GM21825 (cell line): Measurements from ENCODE around the gene ASNSD1.

ENCODE experiments used
- ATAC-seq: cut with Tn5 transposase; IDR thresholded peaks from one replicate; pipeline ENCODE4 v1.9.1; 2021; ENCODE audit warnings: mild to moderate bottlenecking, moderate library complexity; ENCODE audit not compliant: unreplicated experiment

The ASNSD1 gene

DNA sequence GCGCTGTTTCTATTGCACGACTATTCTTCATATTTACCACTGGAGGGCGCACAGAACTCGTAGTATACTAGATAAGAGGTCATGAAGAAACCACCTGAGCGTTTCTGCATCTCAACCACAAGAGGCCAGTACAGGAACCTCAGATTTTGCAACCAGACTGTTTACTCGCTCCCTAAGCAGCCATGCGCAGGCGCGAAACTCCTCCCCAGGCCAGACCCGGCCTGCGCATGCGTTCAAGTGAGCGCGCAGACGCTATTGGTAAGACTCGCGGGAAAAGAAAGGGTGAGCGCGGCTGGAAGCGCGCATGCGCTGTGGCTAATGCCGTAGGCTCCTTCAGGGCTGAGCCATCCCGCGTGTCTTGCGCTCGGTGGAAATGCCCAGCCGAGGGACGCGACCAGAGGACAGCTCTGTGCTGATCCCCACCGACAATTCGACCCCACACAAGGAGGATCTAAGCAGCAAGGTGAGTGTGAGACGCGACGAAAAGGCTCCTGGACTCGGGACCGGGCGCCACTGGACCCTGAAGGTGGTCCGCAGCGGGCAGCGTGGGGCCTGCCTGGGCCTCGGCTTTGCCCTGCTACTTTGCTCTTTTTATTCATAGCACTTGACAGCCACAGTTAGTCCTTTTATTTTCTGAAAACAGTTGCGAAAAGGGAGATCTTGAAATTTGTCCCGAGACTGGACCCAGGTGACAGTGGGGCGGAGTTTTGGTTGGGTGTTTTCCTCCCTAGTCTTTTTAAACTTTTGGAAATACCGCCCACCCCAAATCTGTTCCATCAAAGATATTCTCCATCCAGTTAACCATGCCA lies at the start of gene ASNSD1:
Gene ASNSD1 (plus strand): TSS at position 312 of the 809 bp plus-strand sequence. CDS start 4,674 bp downstream, outside the sequence.
- peak; percentile 96 for ATAC-seq

DNA sequence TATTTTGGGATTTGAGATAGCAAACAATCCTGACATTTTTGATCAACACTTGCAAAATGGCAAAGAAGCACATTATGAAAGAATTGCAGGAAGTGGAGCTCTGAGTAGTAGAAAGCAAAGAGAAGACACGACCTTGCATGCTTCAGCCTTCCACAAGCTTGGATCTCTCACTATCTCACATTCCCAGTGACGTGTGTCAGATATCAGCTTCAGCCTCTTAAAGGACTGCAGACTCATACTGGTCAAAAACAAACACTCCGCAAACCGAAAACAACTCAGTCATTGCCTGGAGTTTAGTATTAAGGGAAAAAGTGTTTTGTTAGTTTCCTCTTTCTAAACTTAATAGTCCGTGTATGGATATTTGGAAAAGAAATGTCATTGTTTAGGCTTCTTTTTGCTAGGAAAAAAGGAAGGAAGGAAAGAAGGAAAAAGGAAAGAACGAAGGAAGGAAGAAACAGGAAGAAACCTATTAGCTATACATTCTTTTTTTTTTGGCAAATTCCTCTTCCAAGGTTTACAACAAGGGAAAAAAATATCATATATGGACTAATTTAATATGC lies 48.1 kb upstream of the ASNSD1 start:
- no peak for ATAC-seq

DNA sequence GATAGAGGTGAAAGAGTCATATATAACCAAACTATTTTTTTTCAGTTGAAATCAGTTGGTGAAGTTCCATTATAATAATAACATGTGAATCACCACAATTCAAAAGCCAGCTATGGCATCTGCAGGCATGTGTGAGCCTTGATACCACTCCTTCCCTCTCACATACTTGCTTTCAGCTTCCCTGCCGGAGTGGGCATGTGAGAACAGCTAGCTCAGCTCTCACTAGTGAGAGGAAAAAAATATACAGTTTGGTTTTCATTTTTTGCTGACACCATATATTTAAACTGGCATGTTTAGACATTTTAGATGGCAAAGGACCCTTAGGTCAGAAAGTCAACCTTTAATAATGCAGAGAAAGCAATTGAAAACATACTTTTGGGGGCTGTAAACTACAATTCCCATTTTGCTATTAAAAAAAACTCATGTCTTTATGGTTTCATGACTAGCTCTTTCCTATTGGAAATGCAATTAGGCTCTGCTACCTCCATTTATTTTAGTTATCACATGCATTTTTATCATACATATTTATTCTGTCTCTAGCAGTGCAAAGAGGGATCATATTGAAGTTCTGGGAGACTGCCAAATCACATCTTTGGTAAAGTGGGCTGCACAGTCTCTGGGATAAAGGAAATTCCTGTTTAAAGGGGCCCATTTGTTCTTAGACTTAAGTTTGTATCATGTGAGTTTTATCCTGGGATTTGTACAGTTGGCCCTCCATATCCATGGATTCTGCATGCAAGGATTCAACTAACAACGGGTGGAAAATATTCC lies 47.4 kb upstream of the ASNSD1 start:
- ATAC-seq, result no peak

DNA sequence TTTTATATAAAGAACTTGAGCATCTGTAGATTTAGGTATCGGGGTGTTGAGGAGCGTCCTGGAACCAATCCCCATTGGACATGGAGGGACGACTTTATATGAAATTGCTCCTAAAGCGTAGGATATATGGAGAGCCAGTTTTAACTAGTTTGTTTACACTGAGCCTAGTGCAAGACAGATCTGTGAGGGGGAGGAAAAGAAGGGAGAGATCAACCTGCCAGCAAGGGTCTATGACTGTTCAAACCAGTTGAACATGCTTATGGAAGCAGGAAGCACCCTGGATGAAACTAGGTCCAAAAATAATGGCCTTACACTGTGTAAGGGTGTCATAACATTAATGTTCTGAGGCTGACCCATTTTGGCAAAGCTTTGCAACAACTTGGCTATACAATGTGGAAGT lies 46.7 kb upstream of the ASNSD1 start:
- ATAC-seq, result no peak

DNA sequence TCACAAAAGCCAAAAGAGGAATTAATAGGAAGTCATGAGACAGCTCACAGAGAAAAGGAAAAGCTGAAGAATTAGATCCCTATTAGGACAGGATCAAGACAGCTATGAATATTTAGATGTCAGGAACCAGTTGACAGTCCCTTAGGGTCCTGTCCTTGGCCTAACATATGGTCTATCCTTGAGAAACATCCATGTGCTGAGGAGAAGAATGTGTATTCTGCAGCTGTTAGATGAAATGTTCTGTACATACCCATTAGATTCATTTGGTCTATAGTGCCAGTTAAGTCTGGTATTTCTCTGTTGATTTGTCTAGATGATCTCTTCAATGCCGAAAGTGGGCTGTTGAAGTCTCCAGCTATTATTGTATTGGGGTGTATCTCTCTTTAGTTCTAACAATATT lies 43.1 kb upstream of the ASNSD1 start:
- ATAC-seq, result no peak

DNA sequence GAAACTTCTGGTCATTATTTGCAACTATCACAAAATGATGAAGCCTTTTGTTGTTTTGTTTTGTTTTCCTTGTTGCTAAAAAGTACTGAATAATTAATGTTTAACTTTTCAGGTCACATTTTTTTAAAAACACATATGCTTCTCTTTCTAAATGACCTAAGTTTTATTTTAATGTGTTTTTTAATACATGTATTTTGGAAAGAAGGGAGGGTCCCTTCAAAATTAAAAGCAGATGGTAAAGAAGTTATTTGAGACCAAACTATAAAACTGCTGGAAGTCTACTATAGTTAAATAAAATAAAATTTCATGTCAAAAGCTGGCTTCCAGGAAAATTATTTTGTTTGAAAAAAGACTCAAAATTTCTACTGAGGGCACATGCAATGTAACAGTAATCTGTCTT lies 39.5 kb upstream of the ASNSD1 start:
- ATAC-seq, result no peak

DNA sequence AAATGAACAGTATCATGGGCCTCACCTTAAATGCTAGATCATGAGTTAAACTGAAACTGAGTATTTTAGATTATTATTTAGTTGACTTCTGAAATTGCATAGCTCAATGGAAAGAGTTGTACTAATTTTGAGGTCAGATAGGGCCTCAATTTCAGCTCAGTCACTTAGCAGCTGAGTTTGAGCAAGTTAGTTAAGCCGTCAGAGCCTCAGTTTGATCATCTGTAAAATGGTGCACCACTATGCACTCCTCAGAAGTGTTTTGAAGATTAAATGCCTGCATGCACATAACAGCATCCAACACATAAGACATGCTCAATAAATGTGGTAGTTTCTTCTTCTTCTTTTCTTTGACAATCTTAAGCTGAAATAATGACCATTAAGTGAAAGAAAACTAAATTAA lies 38.2 kb upstream of the ASNSD1 start:
- ATAC-seq, result no peak

DNA sequence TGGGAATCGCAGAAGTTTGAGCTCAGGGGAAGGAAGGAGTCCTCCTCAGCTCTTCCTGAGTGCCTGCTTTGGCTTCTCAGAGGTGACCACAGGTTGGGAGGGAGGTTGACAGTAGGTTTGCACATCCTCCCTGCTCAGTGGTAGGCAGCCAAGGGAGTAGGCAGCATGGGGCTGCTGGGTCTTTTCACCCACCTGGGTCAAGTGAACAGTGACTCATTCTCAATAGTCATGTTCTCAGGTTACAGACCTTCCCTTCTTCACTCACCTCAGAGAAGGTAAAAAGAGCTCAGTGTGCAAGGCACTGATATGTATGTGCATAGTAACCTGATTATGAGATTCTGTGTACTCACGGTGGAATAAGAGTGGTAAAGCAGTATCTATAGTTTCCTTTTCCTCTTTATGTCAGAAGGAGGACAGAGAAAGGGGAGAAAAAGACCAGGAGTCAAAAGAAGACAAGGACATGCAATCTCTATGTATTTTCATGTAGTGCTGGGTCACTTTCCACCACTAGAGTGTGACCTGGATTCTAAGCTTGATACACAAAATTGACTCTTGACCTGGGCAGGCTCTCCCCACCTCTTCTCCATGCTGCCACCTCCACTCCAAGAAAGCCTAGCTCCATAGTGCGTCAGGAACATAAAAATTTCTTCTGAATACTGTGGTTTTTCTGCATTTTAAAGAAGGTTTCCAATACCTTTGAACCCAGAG lies 36.5 kb upstream of the ASNSD1 start:
- no peak for ATAC-seq

DNA sequence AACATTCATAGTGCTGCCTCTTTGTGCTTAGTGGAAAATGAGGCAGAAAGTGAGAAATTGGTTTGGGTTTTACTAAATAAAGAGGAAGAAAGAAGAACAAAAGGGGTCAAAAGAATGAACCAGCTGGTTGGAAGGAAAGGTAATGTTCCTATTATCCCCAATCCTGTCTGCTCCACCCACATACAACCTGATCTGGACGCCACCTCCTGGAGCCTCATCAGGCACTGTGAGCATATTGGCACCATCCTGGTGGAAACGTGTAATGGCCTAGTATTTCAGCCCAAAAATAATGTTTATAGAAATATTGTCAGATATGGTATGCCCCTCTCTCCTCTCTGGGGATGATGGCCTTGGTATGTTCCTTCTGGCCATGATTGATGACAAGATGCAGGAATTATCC lies 35.6 kb upstream of the ASNSD1 start:
- no peak for ATAC-seq

DNA sequence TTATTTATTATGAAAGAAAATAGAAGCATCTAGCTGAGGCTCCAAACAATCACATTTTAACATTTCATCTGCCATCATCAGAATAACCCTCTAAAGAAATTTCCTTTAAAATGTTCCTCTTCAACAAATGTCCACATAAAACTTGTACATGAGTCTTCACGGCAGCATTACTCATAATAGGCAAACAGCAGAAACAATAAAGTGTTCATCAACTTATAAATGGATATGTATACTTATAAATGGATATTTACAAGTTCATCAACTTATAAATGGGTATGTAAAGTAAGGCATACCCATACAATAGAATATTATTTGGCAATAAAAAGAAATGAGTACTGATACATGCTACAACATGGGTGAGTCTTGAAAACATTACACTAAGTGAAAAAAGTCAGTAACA lies 33.5 kb upstream of the ASNSD1 start:
- ATAC-seq, result no peak

DNA sequence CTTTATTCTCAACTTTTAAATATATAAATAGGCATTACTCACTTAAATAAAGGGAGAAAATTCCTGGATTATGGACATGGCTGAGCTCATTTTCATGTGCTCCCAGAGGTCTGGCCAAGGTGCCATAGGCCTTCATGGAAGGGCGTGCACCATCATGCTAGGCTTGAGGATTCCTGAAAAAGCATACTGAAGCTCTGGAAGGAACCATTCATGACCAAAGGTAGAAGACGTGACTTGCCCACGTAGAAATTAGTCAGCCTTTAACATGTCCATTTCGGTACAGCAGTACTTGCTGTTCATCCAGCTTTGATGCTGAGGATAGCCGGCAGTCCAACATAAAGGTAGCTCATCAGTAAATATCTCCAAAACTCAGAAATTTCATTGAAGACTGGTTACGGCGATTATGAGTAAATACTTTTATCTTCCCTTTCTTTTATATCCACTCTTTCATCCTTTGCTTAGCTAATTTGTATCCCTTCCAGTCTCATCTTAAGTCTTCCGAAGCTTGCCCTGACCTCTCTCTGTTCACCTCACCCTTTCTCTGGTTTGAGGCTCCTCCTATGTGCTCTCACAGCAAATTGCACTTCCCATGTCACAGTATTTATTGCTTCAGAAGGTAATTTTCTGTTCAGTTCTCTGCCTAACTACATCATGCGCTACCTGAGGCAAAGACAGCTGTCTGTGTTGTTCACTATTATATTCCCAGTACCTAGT lies 32.3 kb upstream of the ASNSD1 start:
- ATAC-seq, result no peak

DNA sequence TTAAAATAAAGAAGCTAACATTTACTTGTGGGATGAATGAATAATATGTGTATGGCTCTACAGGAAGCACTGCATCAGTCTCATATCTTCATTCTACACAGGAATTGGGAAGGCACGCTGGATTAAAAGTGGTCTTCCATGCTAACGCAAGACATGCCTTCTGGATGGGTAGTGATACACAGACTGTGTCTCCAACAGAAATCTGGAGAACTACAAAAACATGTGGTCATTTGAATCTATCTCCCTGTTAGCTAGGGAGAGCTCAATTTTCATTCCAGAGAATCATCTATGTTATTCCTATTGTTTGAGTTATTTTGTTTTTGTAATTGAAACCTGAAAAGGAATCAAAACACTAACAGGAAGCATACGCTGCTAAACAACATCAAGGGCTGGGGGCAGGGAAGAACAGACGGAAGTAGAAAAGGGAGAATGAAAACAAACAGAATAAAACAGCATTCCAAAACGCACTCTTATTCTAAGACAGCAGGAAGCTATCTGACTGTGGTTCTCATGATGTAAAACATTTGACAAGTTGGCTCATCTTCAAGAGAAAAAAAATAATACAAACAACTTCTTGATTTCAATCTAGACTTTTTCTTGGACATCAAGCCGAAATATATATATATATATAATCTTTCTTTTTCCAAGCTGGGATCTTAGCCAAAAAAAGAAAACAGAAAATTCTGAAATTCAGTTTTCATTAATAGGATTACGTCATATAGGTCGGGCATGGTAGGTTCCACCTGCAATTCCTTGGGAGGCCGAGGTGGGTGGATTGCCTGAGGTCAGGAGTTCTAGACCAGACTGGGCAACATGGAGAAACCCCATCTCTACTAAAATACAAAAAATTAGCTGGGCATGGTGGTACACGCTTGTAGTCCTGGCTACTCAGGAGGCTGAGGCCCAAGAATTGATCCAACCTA lies 31.5 kb upstream of the ASNSD1 start:
- ATAC-seq, result no peak

DNA sequence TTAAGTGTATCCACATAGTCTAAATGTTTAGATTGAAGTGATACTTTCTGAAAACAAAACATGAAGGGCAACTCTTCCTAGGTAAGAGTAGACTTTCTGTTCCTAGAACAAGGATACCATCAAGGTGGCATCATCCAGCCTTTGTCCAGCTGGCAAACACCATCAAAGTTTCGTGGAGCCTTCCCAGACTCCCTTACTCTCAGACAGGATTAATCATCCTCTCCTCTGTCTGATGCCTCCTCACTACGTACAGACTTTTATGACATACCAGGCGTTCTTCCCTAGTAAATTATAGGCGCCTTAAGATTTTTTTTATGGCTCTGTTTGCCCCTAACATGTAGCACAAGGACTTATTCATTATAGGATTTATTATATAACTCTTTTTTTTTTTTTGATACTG lies 29.4 kb upstream of the ASNSD1 start:
- ATAC-seq, result no peak

DNA sequence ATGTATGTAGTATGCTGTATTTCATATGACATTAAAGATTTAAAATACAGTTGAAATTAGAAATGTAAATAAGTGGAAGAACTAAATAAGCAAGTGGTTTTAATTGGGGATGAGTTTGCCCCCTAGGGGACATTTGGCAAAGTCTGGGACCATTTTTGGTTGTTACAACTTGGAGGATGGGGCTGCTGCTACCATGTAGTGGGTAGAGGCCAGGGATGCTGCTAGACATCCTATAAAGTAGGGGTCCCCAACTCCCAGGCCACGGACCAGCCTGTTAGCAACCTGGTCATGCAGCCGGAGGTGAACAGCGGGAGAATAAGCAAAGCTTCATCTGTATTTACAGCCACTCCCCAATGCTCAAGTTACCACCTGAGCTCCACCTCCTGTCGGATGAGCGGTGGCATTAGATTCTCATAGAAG lies 27.9 kb upstream of the ASNSD1 start:
- no peak for ATAC-seq

DNA sequence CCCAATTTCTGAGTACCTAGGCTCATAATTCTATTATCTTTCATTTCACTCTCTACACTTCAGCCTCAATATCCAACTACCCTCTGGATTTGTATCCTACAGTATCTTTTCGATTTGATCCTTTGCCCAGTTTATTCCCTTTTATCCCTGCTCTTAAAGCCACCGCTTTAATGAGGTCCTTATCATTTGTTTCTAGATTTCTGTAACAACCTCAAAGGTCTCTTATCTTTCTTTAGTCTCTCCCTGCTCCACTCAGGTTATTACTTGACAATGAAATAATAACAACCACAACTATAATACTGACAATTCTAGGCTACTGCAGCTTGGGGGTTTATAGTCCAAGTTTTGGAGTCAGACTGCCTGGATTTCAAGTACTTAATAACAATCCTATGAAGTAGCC lies 25.9 kb upstream of the ASNSD1 start:
- no peak for ATAC-seq

DNA sequence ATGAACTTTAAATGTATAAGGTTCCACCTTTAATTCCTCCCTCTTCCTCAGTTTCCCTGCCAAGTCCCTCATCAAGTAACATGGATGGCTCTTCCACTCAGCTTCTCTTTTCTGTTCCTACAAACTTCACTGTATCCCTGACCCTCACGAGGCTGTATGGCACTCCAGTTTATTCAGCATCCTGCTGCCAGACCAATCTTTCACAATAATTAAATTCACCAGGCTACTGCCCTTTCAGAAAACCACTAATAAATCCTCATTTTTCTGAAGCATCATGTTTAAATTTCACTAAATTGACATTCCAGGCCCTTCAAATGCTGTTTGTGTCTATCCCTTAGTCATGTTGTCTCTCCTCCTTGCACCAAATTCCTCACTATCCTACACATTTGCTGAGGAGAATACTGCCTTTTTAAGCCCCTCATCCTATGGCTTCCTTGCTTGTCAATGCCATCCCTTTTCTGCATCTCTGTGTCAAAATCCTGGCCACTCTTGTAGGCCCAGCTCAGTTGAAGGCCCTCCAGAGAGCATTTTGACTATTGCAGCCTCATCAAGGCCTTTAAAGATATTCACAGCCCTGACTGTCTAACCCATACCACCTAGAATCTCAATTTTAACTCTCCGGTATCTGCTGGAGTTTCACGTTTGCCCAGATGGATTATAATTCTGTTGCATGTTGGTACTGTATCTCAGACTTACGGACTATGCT lies 22.8 kb upstream of the ASNSD1 start:
- no peak for ATAC-seq

DNA sequence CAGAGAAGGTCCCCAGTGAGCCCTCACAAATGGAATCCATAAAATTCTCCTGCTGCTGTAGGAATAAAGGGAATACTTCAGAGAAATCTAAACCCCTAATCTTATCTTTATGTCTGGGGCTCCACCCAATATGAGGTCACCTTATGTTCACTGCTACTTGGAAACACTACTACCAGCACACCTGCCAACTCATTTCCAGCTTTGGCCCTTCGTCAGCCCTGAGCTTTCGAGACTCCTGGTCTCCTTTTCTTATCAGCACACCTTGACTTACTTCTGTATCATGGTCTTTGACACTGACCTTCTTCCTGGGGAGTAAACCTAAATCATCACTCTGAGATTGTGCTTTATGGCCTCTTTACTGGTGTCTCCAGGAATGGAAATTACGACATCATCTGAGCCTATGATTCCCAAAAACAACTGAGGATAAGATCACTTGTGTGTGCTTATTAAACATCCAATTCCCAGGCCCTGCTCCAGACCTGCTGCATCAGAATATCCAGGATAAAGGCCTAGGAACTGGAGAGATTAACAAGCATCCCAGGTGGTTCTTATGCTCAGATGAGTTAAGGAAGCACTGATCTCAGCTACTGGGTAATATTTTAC lies 22.2 kb upstream of the ASNSD1 start:
- ATAC-seq, result no peak

DNA sequence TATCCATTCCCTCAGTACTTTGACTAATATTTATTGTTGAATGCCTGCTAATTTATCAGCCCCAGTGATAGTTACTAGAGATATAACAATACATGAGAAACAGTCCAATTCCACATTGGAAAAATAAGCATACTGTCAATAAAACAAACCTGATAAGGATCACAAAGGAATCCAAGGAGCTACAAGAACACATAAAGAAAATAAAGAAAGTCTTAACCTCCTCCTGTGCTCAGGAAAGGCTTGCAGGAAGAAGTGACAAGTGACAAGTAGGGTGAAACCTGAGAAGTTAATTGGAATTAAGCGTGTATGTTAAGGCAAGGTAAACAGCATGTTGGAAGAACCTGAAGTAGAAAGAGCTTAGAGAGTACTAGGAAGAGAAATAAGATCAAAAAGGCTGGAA lies 20.3 kb upstream of the ASNSD1 start:
- ATAC-seq, result no peak

DNA sequence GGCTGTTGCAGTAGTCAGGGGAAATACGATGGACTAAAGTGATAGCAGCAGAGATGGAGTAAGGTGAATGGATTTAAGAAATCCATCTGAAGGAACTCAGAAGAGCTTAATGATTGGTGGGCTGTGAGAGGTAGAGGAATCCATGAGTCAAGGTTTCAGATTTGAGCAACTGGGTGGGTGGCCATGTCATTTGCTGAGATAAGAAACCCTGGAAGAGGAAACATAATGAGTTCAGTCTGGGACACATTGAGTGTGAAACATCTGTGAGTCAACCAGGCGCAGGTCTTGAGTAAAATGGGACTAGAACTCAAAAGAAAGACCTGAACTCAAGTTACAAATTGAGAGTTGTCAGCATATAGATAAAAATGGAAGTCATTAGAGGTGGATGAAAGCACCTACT lies 19.7 kb upstream of the ASNSD1 start:
- ATAC-seq, result no peak
